ENCODE results near the gene MSANTD3.

The MSANTD3 gene

GRCh38 chr9:100486479-100487176 is 59.7 kb downstream of the MSANTD3 start:
- TF ChIP-seq NFIC (IDR thresholded peaks at IDR 0.05) (no peak), YY1 (IDR thresholded peaks at IDR 0.05; ENCODE audit: low read depth) (no peak), TAF1 (IDR thresholded peaks at IDR 0.05; ENCODE audit: low read depth) (no peak), FOXM1 (IDR thresholded peaks at IDR 0.05; ENCODE audit: borderline replicate concordance, low read depth) (no peak), USF1 (IDR thresholded peaks at IDR 0.05) (no peak), EP300 (IDR thresholded peaks at IDR 0.05; ENCODE audit: borderline replicate concordance) (no peak), EGR1 (IDR thresholded peaks at IDR 0.05) (no peak), CEBPB (IDR thresholded peaks at IDR 0.05) (no peak), ZBTB7A (IDR thresholded peaks at IDR 0.05; ENCODE audit: low read depth) (no peak), REST (IDR thresholded peaks at IDR 0.05; ENCODE audit: low read depth) (no peak), RAD21 (IDR thresholded peaks at IDR 0.05; ENCODE audit: low read depth) (no peak), MAX (IDR thresholded peaks at IDR 0.05) (no peak), TCF12 (IDR thresholded peaks at IDR 0.05; ENCODE audit: low read depth) (no peak), TEAD4 (IDR thresholded peaks at IDR 0.05) (no peak), CREB1 (IDR thresholded peaks at IDR 0.05; ENCODE audit: low read depth) (no peak)

- TF ChIP-seq REST (IDR thresholded peaks at IDR 0.05; ENCODE audit: low read depth), result no peak
- no peak for TF ChIP-seq CREB1 (IDR thresholded peaks at IDR 0.05; ENCODE audit: low read depth)
- no peak for TF ChIP-seq RAD21 (IDR thresholded peaks at IDR 0.05; ENCODE audit: low read depth)
- no peak for TF ChIP-seq FOXM1 (IDR thresholded peaks at IDR 0.05; ENCODE audit: borderline replicate concordance, low read depth)
- TF ChIP-seq USF1 (IDR thresholded peaks at IDR 0.05), result no peak
- no peak for TF ChIP-seq CEBPB (IDR thresholded peaks at IDR 0.05)
- TF ChIP-seq EP300 (IDR thresholded peaks at IDR 0.05; ENCODE audit: borderline replicate concordance), result no peak
- TF ChIP-seq NFIC (IDR thresholded peaks at IDR 0.05), result no peak
- no peak for TF ChIP-seq TCF12 (IDR thresholded peaks at IDR 0.05; ENCODE audit: low read depth)
- no peak for TF ChIP-seq EGR1 (IDR thresholded peaks at IDR 0.05)
- no peak for TF ChIP-seq ZBTB7A (IDR thresholded peaks at IDR 0.05; ENCODE audit: low read depth)
- no peak for TF ChIP-seq MAX (IDR thresholded peaks at IDR 0.05)
- TF ChIP-seq TEAD4 (IDR thresholded peaks at IDR 0.05), result no peak
- TF ChIP-seq TAF1 (IDR thresholded peaks at IDR 0.05; ENCODE audit: low read depth), result no peak
- no peak for TF ChIP-seq YY1 (IDR thresholded peaks at IDR 0.05; ENCODE audit: low read depth)
These were observed 61.2 kb downstream of the MSANTD3 start for GRCh38 chr9:100488177-100488576.

GRCh38 chr9:100489836-100490235 is 62.9 kb downstream of the MSANTD3 start:
- TF ChIP-seq USF1 (IDR thresholded peaks at IDR 0.05) (no peak), CREB1 (IDR thresholded peaks at IDR 0.05; ENCODE audit: low read depth) (no peak), MAX (IDR thresholded peaks at IDR 0.05) (no peak), ZBTB7A (IDR thresholded peaks at IDR 0.05; ENCODE audit: low read depth) (no peak), YY1 (IDR thresholded peaks at IDR 0.05; ENCODE audit: low read depth) (no peak), FOXM1 (IDR thresholded peaks at IDR 0.05; ENCODE audit: borderline replicate concordance, low read depth) (no peak), RAD21 (IDR thresholded peaks at IDR 0.05; ENCODE audit: low read depth) (no peak), EP300 (IDR thresholded peaks at IDR 0.05; ENCODE audit: borderline replicate concordance) (no peak), NFIC (IDR thresholded peaks at IDR 0.05) (no peak), TCF12 (IDR thresholded peaks at IDR 0.05; ENCODE audit: low read depth) (no peak), TEAD4 (IDR thresholded peaks at IDR 0.05) (no peak), TAF1 (IDR thresholded peaks at IDR 0.05; ENCODE audit: low read depth) (no peak), EGR1 (IDR thresholded peaks at IDR 0.05) (no peak), REST (IDR thresholded peaks at IDR 0.05; ENCODE audit: low read depth) (no peak), CEBPB (IDR thresholded peaks at IDR 0.05) (no peak)

Measured in Ishikawa (cell line).